ENCODE measurements around the gene GTF2F2.

The GTF2F2 gene

GRCh38 chr13:45107539-45107938 lies 12.8 kb upstream of the GTF2F2 start:
- no peak overlapping the region for H3K4me3 ChIP-seq (ENCODE audit: low read depth, low read length)
- DNase-seq (ENCODE audit: low read depth): no peak
- TF ChIP-seq CTCF (IDR thresholded peaks at IDR 0.05; ENCODE audit: low read depth, low read length, missing control alignments): no peak

- H3K4me3 ChIP-seq (ENCODE audit: low read depth, low read length): no peak overlapping the region
- no peak for DNase-seq (ENCODE audit: low read depth)
- no peak for TF ChIP-seq CTCF (IDR thresholded peaks at IDR 0.05; ENCODE audit: low read depth, low read length, missing control alignments)
Observed at GRCh38 chr13:45108716-45109101, 11.6 kb upstream of the GTF2F2 start.

- H3K4me3 ChIP-seq (ENCODE audit: low read depth, low read length): no peak overlapping the region
- no peak for DNase-seq (ENCODE audit: low read depth)
- TF ChIP-seq CTCF (IDR thresholded peaks at IDR 0.05; ENCODE audit: low read depth, low read length, missing control alignments): no peak
Observed at GRCh38 chr13:45109102-45109720, 11.1 kb upstream of the GTF2F2 start.

- no peak for DNase-seq (ENCODE audit: low read depth)
- TF ChIP-seq CTCF (IDR thresholded peaks at IDR 0.05; ENCODE audit: low read depth, low read length, missing control alignments): no peak
- H3K4me3 ChIP-seq (ENCODE audit: low read depth, low read length): no peak overlapping the region
Observed at GRCh38 chr13:45113233-45114224, 6.8 kb upstream of the GTF2F2 start.

GRCh38 chr13:45119469-45119990 lies 780 bp upstream of the GTF2F2 start:
- H3K4me3 ChIP-seq (ENCODE audit: low read depth, low read length): peak overlapping the region; percentile 76
- no peak for DNase-seq (ENCODE audit: low read depth)
- TF ChIP-seq CTCF (IDR thresholded peaks at IDR 0.05; ENCODE audit: low read depth, low read length, missing control alignments): no peak

- no peak for TF ChIP-seq CTCF (IDR thresholded peaks at IDR 0.05; ENCODE audit: low read depth, low read length, missing control alignments)
- DNase-seq (ENCODE audit: low read depth): no peak
- H3K4me3 ChIP-seq (ENCODE audit: low read depth, low read length): peak overlapping the region; percentile 76
Observed at GRCh38 chr13:45120967-45121831, 889 bp downstream of the GTF2F2 start.

Data from GM12864 (cell line).